Measurements from ENCODE around the gene CTBP2. TPM values are rescaled to one million over a fixed set of nuclear protein-coding genes. Genes with fewer than 3 reads are reported as not detected.

CTBP2 gene
- total RNA-seq, 1 donor from 2014 or later: 55.2 TPM

DNA sequence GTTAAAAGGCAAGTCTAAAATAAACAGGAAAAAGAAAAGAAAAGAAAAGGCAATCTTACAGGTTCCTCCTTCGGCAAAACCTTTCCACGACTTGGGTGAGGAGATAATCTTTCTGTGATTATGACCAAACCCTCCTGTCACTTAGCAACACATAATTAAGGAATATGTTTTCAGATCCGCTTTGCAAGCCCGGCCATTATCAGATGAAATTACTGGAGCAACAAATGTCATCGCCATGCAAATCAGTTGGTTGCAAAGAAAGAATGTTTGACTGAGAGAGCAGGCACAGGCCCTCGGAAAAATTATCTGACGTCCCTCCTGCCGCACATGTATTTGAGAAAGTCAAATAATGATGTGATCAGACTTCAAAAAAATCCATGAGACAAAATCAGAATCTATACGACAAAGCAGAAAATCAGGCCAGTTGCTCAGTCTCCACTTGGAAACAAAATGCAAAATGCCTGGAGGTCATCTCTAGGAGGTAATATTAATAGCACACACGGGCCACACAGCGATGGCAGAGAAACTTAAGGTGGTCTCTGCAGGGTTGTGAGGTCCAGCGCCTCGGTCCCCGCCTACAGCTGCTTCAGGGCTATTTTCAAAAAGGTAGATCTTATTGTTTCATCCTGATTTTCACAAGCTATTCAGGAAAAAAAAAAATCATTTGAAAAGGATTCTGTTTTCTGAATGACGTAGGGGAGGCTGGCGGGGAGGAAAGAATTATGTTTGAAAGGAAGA is 135.7 kb downstream of the CTBP2 start:
- H3K4me1 Mint-ChIP-seq: peaks cover 46% of the 10 kb centered on the region
- H3K4me3 Mint-ChIP-seq: no peak overlapping the region
- peaks cover 15% of the 10 kb centered on the region for H3K9me3 Mint-ChIP-seq
- Histone ChIP-seq H3F3A (ENCODE audit: low read depth) (peaks cover 16% of the 10 kb centered on the region), H3K27me3 (no peaks in the 10 kb centered on the region), H3K4me1 (peaks cover 16% of the 10 kb centered on the region), H3K4me3 (no peak overlapping the region), H3K9me3 (ENCODE audit: low read depth) (no peaks in the 10 kb centered on the region), H3K79me2 (ENCODE audit: low read depth) (peaks cover 98% of the 10 kb centered on the region), H3K36me3 (no peaks in the 10 kb centered on the region), H3K4me2 (no peak overlapping the region), H2AFZ (replicated peaks) (no peak overlapping the region), H4K20me1 (ENCODE audit: low read depth) (peaks cover 61% of the 10 kb centered on the region), H3K9ac (no peak overlapping the region), H3K27ac (no peak overlapping the region)
- H3K27me3 Mint-ChIP-seq (ENCODE audit: insufficient read depth, low read depth): peaks cover 8% of the 10 kb centered on the region
- no peak for TF ChIP-seq EZH2phosphoT487 (IDR thresholded peaks at IDR 0.05)
- TF ChIP-seq, protein P1, sequence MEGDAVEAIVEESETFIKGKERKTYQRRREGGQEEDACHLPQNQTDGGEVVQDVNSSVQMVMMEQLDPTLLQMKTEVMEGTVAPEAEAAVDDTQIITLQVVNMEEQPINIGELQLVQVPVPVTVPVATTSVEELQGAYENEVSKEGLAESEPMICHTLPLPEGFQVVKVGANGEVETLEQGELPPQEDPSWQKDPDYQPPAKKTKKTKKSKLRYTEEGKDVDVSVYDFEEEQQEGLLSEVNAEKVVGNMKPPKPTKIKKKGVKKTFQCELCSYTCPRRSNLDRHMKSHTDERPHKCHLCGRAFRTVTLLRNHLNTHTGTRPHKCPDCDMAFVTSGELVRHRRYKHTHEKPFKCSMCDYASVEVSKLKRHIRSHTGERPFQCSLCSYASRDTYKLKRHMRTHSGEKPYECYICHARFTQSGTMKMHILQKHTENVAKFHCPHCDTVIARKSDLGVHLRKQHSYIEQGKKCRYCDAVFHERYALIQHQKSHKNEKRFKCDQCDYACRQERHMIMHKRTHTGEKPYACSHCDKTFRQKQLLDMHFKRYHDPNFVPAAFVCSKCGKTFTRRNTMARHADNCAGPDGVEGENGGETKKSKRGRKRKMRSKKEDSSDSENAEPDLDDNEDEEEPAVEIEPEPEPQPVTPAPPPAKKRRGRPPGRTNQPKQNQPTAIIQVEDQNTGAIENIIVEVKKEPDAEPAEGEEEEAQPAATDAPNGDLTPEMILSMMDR (IDR thresholded peaks at IDR 0.05): no peak
- TF ChIP-seq EZH2 (IDR thresholded peaks at IDR 0.05): no peak
- H3K36me3 Mint-ChIP-seq: peaks cover 38% of the 10 kb centered on the region
- peak overlapping the region; percentile 6 for H3K27ac Mint-ChIP-seq
- DNase-seq (ENCODE audit: low spot score): no peak

DNA sequence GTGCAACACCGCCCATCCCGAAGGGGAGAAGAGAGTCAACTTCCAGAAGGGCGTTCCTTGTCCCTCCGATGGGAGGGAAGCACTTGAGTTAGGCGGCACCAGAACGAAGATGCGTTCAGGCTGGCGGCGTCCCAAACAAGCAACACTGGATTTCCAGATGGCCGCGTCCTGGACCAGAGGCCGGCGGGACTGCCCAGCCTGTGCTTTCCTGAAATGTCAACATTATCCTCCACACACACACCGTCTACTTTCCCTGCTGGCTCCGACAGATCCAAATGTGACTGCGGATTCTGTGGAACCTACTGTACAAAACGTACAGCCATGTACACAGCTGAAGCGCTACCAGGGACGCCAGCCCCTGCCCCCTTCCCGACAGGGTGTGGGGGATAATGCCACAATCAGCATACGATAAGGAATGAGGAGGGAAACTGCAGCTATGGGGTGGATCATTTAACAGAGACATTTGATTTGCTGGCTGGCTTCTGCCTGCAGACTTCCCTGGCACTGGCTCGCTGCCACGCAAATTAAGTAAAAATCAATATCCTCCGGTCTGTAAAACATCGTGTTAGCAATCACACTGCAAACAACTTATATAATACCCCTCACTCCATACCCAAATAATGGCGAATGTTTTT is 136.4 kb downstream of the CTBP2 start:
- Histone ChIP-seq H3K79me2 (ENCODE audit: low read depth) (peaks cover 98% of the 10 kb centered on the region), H3K4me2 (no peak overlapping the region), H3K36me3 (no peaks in the 10 kb centered on the region), H3K9me3 (ENCODE audit: low read depth) (peaks cover 6% of the 10 kb centered on the region), H2AFZ (replicated peaks) (no peak overlapping the region), H3K4me3 (no peak overlapping the region), H3K27ac (no peak overlapping the region), H3K27me3 (no peaks in the 10 kb centered on the region), H3F3A (ENCODE audit: low read depth) (peaks cover 10% of the 10 kb centered on the region), H3K4me1 (peaks cover 13% of the 10 kb centered on the region), H3K9ac (no peak overlapping the region), H4K20me1 (ENCODE audit: low read depth) (peaks cover 55% of the 10 kb centered on the region)
- no peak for TF ChIP-seq EZH2 (IDR thresholded peaks at IDR 0.05)
- TF ChIP-seq, protein P1 (IDR thresholded peaks at IDR 0.05): no peak
- no peak for TF ChIP-seq EZH2phosphoT487 (IDR thresholded peaks at IDR 0.05)
- Mint-ChIP-seq H3K27me3 (ENCODE audit: insufficient read depth, low read depth) (peaks cover 8% of the 10 kb centered on the region), H3K4me3 (no peak overlapping the region), H3K4me1 (peaks cover 42% of the 10 kb centered on the region), H3K27ac (no peak overlapping the region), H3K36me3 (peaks cover 43% of the 10 kb centered on the region), H3K9me3 (peaks cover 19% of the 10 kb centered on the region)
- no peak for DNase-seq (ENCODE audit: low spot score)

DNA sequence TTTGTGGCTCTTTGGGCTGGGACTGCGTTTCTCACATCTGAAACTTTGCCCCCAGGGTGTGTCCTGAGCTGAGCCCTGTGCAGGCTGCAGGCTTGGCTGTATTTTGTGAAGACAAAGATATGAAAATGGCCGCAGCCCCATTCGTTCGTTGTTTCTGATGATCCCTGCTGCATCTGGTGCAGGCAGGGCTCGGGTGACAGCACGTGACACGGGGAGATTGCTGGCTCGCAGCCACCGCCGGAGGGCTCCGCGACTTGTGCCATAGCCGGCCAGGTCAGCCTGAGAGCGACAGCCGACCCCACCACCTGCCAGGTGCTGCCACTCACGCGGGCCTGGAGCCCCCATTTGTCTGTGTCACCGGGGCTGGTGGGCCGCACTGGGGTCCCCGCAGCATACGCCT is 137.1 kb downstream of the CTBP2 start:
- peaks cover 4% of the 10 kb centered on the region for H3F3A ChIP-seq (ENCODE audit: low read depth)
- H3K36me3 ChIP-seq: no peaks in the 10 kb centered on the region
- H3K4me3 Mint-ChIP-seq: peak overlapping the region; percentile 41
- no peak overlapping the region for H2AFZ ChIP-seq (replicated peaks)
- H3K27me3 ChIP-seq: no peaks in the 10 kb centered on the region
- peaks cover 19% of the 10 kb centered on the region for H3K9me3 Mint-ChIP-seq
- H3K27ac ChIP-seq: no peak overlapping the region
- no peak overlapping the region for H3K4me3 ChIP-seq
- TF ChIP-seq, protein P1 (IDR thresholded peaks at IDR 0.05): no peak
- TF ChIP-seq EZH2 (IDR thresholded peaks at IDR 0.05) (no peak), EZH2phosphoT487 (IDR thresholded peaks at IDR 0.05) (no peak)
- peaks cover 48% of the 10 kb centered on the region for H4K20me1 ChIP-seq (ENCODE audit: low read depth)
- no peak overlapping the region for H3K9ac ChIP-seq
- no peak overlapping the region for H3K27ac Mint-ChIP-seq
- H3K9me3 ChIP-seq (ENCODE audit: low read depth): peaks cover 6% of the 10 kb centered on the region
- H3K4me1 Mint-ChIP-seq: peaks cover 40% of the 10 kb centered on the region
- H3K79me2 ChIP-seq (ENCODE audit: low read depth): peaks cover 98% of the 10 kb centered on the region
- peaks cover 7% of the 10 kb centered on the region for H3K4me1 ChIP-seq
- no peak overlapping the region for H3K4me2 ChIP-seq
- peaks cover 43% of the 10 kb centered on the region for H3K36me3 Mint-ChIP-seq
- peaks cover 8% of the 10 kb centered on the region for H3K27me3 Mint-ChIP-seq (ENCODE audit: insufficient read depth, low read depth)
- DNase-seq (ENCODE audit: low spot score): no peak

All from neural progenitor cell (in vitro differentiated cells).